ENCODE measurements around the gene TTC1. TPM values are rescaled to one million over a fixed set of nuclear protein-coding genes. Genes with fewer than 3 reads are reported as not detected.

Gene TTC1
- total RNA-seq, 6 experiments from 2014 or later = 63.9 to 76.0 (median 70.6) TPM

DNA sequence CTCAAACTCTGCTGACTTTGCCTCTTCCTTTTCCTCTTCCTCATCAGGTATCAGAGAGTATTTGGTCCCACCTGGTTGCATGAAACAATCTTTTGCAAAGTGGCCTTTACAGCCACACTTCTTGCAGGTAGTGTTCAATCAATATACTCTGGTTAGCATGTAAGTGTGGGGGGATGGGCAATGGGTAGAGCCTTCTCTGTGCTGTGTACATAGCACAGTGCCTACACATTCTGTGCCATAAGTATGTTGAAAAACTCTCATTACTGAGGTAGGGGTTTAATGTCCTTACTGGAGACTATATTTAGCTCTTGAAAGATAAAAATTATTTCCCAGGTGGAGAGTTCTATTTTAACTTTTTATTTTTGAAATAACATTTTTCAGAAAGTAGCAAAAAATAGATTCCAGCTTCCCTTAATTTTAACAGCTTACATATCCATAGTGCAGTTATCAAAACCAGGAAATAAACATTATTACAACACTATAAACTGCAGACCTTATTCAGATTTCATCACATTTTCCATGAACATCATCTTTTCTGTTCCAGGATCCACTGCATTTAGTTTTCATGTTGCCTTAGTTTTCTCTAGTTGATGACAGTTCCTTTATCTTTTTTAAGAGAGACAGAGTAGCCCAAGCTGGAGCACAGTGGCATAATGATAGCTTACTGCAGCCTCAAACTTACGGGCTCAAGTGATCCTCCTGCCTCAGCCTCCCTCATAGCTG lies 15.1 kb downstream of the TTC1 start:
- H3K36me3 Mint-ChIP-seq (ENCODE audit: low read depth) = peaks cover 6% of the 10 kb centered on the region; the same call in 1 of the 2 replicates
- no peak overlapping the region; the same call in 1 of the 2 replicates for H3K27ac Mint-ChIP-seq
- peaks cover 31% of the 10 kb centered on the region for H3K4me1 Mint-ChIP-seq (ENCODE audit: low read depth)
- no peak overlapping the region for H3K4me3 Mint-ChIP-seq
- TF ChIP-seq CTCF (IDR thresholded peaks at IDR 0.05) = no peak
- no peaks in the 10 kb centered on the region for H3K9me3 Mint-ChIP-seq
- no peaks in the 10 kb centered on the region; the same call in 1 of the 2 replicates for H3K27me3 Mint-ChIP-seq (ENCODE audit: insufficient read depth)
- DNase-seq = no peak

- Mint-ChIP-seq H3K36me3 (ENCODE audit: low read depth) (peaks cover 11% of the 10 kb centered on the region; the same call in 1 of the 2 replicates), H3K27ac (peak overlapping the region; percentile 56; the same call in 1 of the 2 replicates), H3K27me3 (ENCODE audit: insufficient read depth) (no peaks in the 10 kb centered on the region), H3K4me3 (no peak overlapping the region), H3K4me1 (ENCODE audit: low read depth) (peaks cover 21% of the 10 kb centered on the region), H3K9me3 (no peaks in the 10 kb centered on the region)
- no peak for TF ChIP-seq CTCF (IDR thresholded peaks at IDR 0.05)
- no peak for DNase-seq
These were observed 20.1 kb downstream of the TTC1 start for GRCh38 chr5:160029004-160029403.

- no peak overlapping the region for H3K4me3 Mint-ChIP-seq
- H3K36me3 Mint-ChIP-seq (ENCODE audit: low read depth) = peaks cover 11% of the 10 kb centered on the region; the same call in 1 of the 2 replicates
- H3K4me1 Mint-ChIP-seq (ENCODE audit: low read depth) = peaks cover 20% of the 10 kb centered on the region
- H3K9me3 Mint-ChIP-seq = no peaks in the 10 kb centered on the region
- no peak for DNase-seq
- TF ChIP-seq CTCF (IDR thresholded peaks at IDR 0.05) = no peak
- H3K27me3 Mint-ChIP-seq (ENCODE audit: insufficient read depth) = no peaks in the 10 kb centered on the region
- peak overlapping the region; percentile 56; the same call in 1 of the 2 replicates for H3K27ac Mint-ChIP-seq
These were observed 20.7 kb downstream of the TTC1 start for GRCh38 chr5:160029540-160030139.

DNA sequence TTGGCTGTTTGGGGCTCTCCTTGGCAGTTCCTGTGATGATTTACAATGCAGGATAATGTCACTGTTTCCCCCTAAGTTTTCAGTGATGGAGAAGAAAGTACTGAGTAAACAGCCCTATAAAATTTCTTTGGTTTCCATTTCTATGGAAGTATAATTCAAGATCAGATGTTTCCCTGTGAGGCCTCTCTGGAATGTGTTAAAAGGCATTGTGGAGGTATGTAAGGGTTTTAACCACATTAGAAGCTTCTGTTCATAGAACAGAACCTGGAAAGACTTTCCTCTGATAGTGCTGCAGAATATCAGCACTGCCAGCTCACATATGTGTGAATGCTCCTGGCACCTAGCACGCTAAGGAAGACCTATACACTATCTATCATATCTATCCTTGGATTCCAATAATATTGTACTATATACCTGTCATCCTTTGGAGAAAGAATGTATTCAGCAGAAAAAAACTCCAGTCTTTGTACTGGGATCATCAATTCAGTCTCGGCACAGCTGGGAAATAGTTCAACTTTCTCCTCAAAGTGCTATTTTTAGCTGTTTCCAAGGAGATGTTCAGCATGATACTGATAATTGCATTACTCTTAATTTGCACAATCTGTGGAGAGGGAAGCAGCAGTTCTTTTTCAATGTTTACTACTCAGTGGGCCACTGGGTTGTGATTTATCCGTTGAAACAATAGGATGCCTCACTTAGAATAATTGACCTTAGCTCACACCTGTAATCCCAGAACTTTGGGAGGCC lies 21.9 kb downstream of the TTC1 start:
- H3K9me3 Mint-ChIP-seq = no peaks in the 10 kb centered on the region
- peaks cover 11% of the 10 kb centered on the region; the same call in 1 of the 2 replicates for H3K36me3 Mint-ChIP-seq (ENCODE audit: low read depth)
- H3K4me1 Mint-ChIP-seq (ENCODE audit: low read depth) = peaks cover 20% of the 10 kb centered on the region
- no peak overlapping the region for H3K4me3 Mint-ChIP-seq
- H3K27me3 Mint-ChIP-seq (ENCODE audit: insufficient read depth) = no peaks in the 10 kb centered on the region
- TF ChIP-seq CTCF (IDR thresholded peaks at IDR 0.05) = no peak
- no peak overlapping the region; the same call in 1 of the 2 replicates for H3K27ac Mint-ChIP-seq
- DNase-seq = no peak

DNA sequence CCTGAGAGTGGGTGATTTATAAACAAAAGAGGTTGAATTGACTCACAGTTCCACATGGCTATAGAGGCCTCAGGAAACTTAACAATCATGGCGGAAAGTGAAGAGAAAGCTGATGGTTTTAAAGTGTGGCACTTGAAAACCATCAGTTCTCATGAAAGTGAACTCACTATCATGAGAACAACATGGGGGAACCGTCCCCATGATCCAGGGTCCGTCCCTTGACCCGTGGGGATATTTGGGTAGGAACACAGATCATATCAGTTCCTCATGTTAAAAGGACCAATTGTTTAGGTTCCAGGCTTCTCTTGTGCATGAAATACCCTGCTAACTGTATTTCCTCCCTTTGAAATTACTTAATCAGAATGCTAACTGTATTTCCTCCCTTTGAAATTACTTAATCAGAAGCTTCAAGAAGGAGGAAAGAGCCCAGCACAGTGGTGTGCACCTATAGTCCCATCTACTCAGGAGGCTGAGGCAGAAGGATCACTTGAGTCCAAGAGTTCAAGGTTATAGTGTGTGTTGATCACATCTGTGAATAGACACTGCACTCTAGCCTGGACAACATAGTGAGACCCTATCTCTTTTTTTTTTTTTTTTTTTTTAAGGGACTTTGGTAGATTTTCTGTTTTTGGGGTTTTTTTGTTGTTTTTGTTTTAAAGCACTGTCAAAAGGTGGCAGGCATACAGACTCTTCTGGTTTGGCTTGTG lies 24.8 kb downstream of the TTC1 start:
- H3K27me3 Mint-ChIP-seq (ENCODE audit: insufficient read depth) = no peaks in the 10 kb centered on the region
- no peak for TF ChIP-seq CTCF (IDR thresholded peaks at IDR 0.05)
- H3K4me3 Mint-ChIP-seq = no peak overlapping the region
- no peak overlapping the region for H3K27ac Mint-ChIP-seq
- H3K36me3 Mint-ChIP-seq (ENCODE audit: low read depth) = peaks cover 20% of the 10 kb centered on the region
- peaks cover 20% of the 10 kb centered on the region for H3K4me1 Mint-ChIP-seq (ENCODE audit: low read depth)
- no peak for DNase-seq
- no peaks in the 10 kb centered on the region for H3K9me3 Mint-ChIP-seq
